Heart left ventricle (tissue), 16 donors: ENCODE data around the gene THBS1. TPM values are rescaled to one million over a fixed set of nuclear protein-coding genes. Genes with fewer than 3 reads are reported as not detected.

ENCODE experiments used
- ATAC-seq, 4 donors: fragments of 200-7000 bp; cut with Tn5 transposase; one replicate each; pipeline ENCODE4 v1.9.1; 2020 to 2022; ENCODE audit warnings: moderate library complexity in 4 of 4, mild to moderate bottlenecking in 3 of 4, moderate number of reproducible peaks in 1 of 4
- DNase-seq, 5 donors: peaks; one replicate each; pipeline ENCODE4 v3.0.0-alpha.2; 2020
- H3K27ac ChIP-seq, 12 donors: fragments of 200-600 bp; sonication (generic) in 4 of 12; one replicate each; pipeline versions ENCODE4 v1.5.0 to v1.8.0; 2016 to 2022; ENCODE audit warnings: mild to moderate bottlenecking in 2 of 12
- H3K27me3 ChIP-seq, 9 donors: fragments of 200-600 bp; sonication (generic) in 2 of 9; one replicate each; pipeline versions ENCODE4 v1.5.1 to v1.8.0; 2016 to 2022; ENCODE audit warnings: mild to moderate bottlenecking in 3 of 9
- H3K36me3 ChIP-seq, 9 donors: fragments of 200-600 bp; sonication (generic) in 2 of 9; one replicate each; pipeline versions ENCODE4 v1.5.0 to v1.8.0; 2018 to 2022; ENCODE audit warnings: mild to moderate bottlenecking in 2 of 9
- H3K4me1 ChIP-seq, 12 donors: fragments of 200-600 bp; sonication (generic) in 4 of 12; one replicate each; pipeline versions ENCODE4 v1.5.0 to v1.8.0; 2016 to 2022; ENCODE audit warnings: mild to moderate bottlenecking in 3 of 12
- H3K4me3 ChIP-seq, 12 donors: fragments of 200-600 bp; sonication (generic) in 4 of 12; one replicate each; pipeline versions ENCODE4 v1.5.0 to v1.8.0; 2017 to 2022; ENCODE audit warnings: mild to moderate bottlenecking in 9 of 12, moderate library complexity in 4 of 12
- H3K9me3 ChIP-seq, 12 donors: fragments of 200-600 bp; sonication (generic) in 4 of 12; one replicate each; pipeline versions ENCODE4 v1.5.0 to v1.8.0; 2016 to 2022; ENCODE audit warnings: mild to moderate bottlenecking in 1 of 12
- POLR2A ChIP-seq, 2 donors: fragments of 450-650 bp; IDR thresholded peaks; one replicate each; pipeline ENCODE4 v1.6.1; 2017; ENCODE audit warnings: antibody characterized with exemption in 2 of 2, mild to moderate bottlenecking in 2 of 2, moderate library complexity in 2 of 2
- WGBS, 4 donors: extraction: QIAGEN DNeasy Blood & Tissue Kit in 2 of 4; methylation state at CpG; one replicate each; pipeline versions ENCODE4 v1.1.5 to v1.1.7; 2013 to 2018; 5-methylcytosine and 5-hydroxymethylcytosine counted together
- intact Hi-C, 10 donors: fragments of 100-400 bp; cut with DNase I; formaldehyde crosslinking; loops; one replicate each; pipeline versions ENCODE4 v1.11.1 to v1.14.2; 2022
- polyA plus RNA-seq, 2 donors: library from polyadenylated mRNA; stranded (reverse); fragments of 200-250 nt; gene quantifications; one replicate each; pipeline ENCODE4 v1.2.3, GENCODE V29; 2013
- total RNA-seq, 9 donors: library from RNA; depleted of rRNA in 2 of 9; stranded (reverse); fragments of >200 nt in 2 of 9; fragmentation: NEBNext Ultra II Directional in 3 of 9; extraction: Animal tissue kit (Norgen Biotek cat#: 25700) in 3 of 9; gene quantifications; one replicate each; pipeline versions ENCODE4 v1.1.0 to v1.2.4, GENCODE V29; 2016 to 2023
- TF ChIP-seq, protein P1 (sequence below), 12 donors: fragments of 200-600 bp; sonication (generic) in 4 of 12; IDR thresholded peaks; one replicate each; pipeline versions ENCODE4 v1.5.0 to v1.8.0; 2018 to 2022; ENCODE audit warnings: antibody characterized with exemption in 12 of 12, mild to moderate bottlenecking in 5 of 12
- donor health status: ischemic (EF 13 %, LVEDD 7.1; RV severe dilation, severe dysfunction).
- donor health status: healthy with polysubstance abuse.
- donor health status: DM: no; HTN: yes; CAD: no.
- donor health status: DM: no; HTN: no; CAD: no.
- donor health status: ischemic (EF 25% LVEDD 6.9; RV normal size, moderate dysfunction).
- donor health status: ischemic (EF 25% LVEDD 5.7; RV mildly dilated, moderate dysfunction).
- donor health status: healthy.
- donor health status: DM: yes; HTN: yes; CAD: no.
- donor health status: ischemic (EF 35%, LVEDD 5.7; RV mildly dilated, moderate dysfunction).
- donor health status: nonischemic (EF 11% LVEDD 7.7; RV severe dilation, severe dysfunction).
- donor health status: DM: yes; HTN: yes; CAD: no.
- donor health status: PGD.
- donor health status: ischemic (EF 29% LVEDD 5.4; RV normal size, mild dysfunction).
- donor health status: nonischemic (EF 23%, LVEDD 6.1; RV moderate dilation, normal function).

THBS1 gene
- total and polyA plus RNA-seq, 11 donors, result 8.5 to 573 (median 160) TPM

DNA sequence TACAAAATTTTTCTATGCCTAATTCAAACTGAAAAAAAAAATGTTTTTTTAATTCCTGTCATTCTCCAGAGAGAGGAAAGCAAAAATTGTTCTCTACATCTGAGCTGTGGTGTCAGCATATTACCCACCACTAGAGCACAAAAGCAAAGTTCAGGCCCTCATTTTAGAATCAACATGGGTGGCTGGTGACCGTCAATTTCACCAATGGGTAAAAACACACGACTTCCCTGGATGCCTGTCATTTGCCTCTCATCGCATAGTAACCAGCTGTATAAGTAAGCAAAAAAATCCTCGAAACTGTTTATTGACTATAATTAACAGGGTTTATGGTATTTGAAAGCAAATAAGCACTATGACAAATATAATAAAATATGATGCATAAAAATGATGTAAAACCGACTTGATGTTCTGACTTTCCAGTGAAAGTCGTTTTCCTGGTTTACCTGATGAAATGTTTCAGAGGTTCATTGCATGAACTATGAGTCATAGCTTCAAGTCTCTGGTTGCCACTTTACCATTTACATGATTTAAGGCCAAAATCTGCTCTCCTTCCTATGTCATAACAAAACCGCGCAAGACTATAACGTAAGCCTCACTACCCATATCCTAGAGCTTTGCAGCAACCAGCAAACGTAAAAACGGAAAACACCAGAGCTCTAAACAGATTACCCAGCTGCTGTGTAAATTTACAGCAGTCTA, 60.5 kb downstream of the THBS1 start:
- H3K27me3 ChIP-seq, result no peaks in the 10 kb centered on the region
- no peak for TF ChIP-seq POLR2A (IDR thresholded peaks at IDR 0.05)
- TF ChIP-seq, protein P1, sequence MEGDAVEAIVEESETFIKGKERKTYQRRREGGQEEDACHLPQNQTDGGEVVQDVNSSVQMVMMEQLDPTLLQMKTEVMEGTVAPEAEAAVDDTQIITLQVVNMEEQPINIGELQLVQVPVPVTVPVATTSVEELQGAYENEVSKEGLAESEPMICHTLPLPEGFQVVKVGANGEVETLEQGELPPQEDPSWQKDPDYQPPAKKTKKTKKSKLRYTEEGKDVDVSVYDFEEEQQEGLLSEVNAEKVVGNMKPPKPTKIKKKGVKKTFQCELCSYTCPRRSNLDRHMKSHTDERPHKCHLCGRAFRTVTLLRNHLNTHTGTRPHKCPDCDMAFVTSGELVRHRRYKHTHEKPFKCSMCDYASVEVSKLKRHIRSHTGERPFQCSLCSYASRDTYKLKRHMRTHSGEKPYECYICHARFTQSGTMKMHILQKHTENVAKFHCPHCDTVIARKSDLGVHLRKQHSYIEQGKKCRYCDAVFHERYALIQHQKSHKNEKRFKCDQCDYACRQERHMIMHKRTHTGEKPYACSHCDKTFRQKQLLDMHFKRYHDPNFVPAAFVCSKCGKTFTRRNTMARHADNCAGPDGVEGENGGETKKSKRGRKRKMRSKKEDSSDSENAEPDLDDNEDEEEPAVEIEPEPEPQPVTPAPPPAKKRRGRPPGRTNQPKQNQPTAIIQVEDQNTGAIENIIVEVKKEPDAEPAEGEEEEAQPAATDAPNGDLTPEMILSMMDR (IDR thresholded peaks at IDR 0.05), result peak in 1 of 12 donors; percentile 7
- WGBS, 4 donors, result 85 to 92% (median 90%) methylated on average over 11 of the region's 11 CpGs
- intact Hi-C loops, result no loop called here
- no peak overlapping the region for H3K4me3 ChIP-seq
- H3K4me1 ChIP-seq, result peaks cover 0 to 24% (median 14%) of the 10 kb centered on the region in 12 donors
- H3K9me3 ChIP-seq, result no peaks in the 10 kb centered on the region
- no peak for ATAC-seq
- no peak for DNase-seq
- peak overlapping the region in 1 of 12 donors; percentile 16 for H3K27ac ChIP-seq
- no peaks in the 10 kb centered on the region for H3K36me3 ChIP-seq

DNA sequence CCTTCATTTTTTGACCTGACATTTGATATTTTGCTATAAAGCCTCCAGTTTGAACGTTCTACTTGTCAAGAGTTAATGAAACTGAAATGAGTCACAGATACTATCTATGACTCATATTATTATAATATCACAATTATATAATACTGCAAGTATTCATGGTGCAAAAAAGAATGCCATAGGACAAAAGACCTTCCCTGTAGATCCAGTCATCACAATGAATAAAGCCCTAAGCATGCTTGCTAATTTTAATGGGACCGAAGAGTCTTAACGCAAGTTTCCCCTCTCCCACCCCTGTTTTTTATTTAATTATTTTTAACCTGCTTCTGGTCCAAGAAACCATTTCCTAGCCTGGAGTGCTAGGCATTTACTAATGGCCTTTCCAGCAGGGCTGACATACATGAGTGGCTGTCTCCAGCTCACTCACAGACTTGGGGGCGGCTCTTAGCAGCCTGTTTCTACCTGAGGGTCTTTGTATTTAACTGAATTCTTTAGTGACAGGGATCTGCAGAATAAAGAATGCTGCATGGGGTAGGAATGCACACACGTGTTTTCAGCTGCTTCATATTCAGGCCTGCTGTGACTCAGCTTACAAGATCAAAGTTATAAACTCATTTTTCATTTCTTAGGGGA, 61.2 kb downstream of the THBS1 start:
- Histone ChIP-seq H3K4me1 (peaks cover 0 to 24% (median 14%) of the 10 kb centered on the region in 12 donors), H3K9me3 (no peaks in the 10 kb centered on the region), H3K27ac (peak overlapping the region in 1 of 12 donors; percentile 16), H3K36me3 (no peaks in the 10 kb centered on the region), H3K27me3 (no peaks in the 10 kb centered on the region), H3K4me3 (no peak overlapping the region)
- TF ChIP-seq, protein P1 (IDR thresholded peaks at IDR 0.05), result no peak
- TF ChIP-seq POLR2A (IDR thresholded peaks at IDR 0.05), result no peak
- WGBS, 4 donors, result 37 to 48% (median 42%) methylated on average over 5 of the region's 5 CpGs
- intact Hi-C loops, result no loop called here
- peak in 1 of 4 donors; percentile 17 for ATAC-seq
- DNase-seq, result no peak

DNA sequence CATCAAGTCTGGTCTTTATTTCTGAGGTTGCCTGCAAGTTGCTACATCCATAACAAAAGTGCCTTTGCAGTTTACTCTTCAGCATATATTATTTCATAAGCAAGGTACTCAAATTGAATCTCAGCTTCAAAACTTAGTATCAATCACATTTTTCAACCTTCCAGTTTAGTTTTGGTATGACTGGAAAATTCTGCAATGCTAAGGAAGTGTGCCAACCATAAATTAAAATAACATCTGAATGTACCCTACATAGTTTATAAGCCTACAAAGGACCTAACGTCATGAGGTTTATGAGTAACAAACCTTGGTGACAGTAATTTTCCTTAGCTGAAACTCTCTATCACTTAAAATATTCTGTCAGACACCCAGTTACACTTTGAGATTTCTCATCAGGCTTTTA, 62.8 kb downstream of the THBS1 start:
- no peak for ATAC-seq
- peaks cover 0 to 24% (median 14%) of the 10 kb centered on the region in 12 donors for H3K4me1 ChIP-seq
- no peak overlapping the region for H3K4me3 ChIP-seq
- WGBS, 4 donors, result 81 to 90% (median 88%) methylated on average over 1 of the region's 1 CpG
- no peak for DNase-seq
- intact Hi-C loops, result no loop called here
- no peak overlapping the region for H3K27ac ChIP-seq
- no peak for TF ChIP-seq POLR2A (IDR thresholded peaks at IDR 0.05)
- TF ChIP-seq, protein P1 (IDR thresholded peaks at IDR 0.05), result no peak
- H3K9me3 ChIP-seq, result no peaks in the 10 kb centered on the region
- no peaks in the 10 kb centered on the region for H3K36me3 ChIP-seq
- H3K27me3 ChIP-seq, result no peaks in the 10 kb centered on the region

DNA sequence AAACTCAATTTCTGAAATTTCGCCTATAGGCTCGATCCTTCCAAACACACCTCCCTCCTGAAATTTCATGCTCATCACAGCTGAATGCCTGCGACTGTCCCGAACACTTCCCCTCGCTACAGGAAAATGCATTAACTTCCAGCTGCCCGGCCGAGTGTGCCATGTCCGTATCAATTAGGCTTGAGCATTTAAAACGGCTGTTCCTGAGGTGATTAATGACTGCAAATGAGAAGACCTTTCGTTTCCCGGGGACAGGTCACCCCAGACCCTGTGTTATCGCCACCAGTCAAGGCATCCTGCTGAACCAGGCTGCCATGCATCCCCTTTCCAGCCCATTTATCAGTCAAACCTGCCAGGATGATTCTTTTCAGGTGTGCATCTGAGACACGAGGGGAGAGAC, 63.3 kb downstream of the THBS1 start:
- no peak for DNase-seq
- TF ChIP-seq POLR2A (IDR thresholded peaks at IDR 0.05), result no peak
- Histone ChIP-seq H3K36me3 (no peaks in the 10 kb centered on the region), H3K4me3 (no peak overlapping the region), H3K9me3 (no peaks in the 10 kb centered on the region), H3K27ac (no peak overlapping the region), H3K27me3 (no peaks in the 10 kb centered on the region), H3K4me1 (peaks cover 0 to 24% (median 14%) of the 10 kb centered on the region in 12 donors)
- intact Hi-C loops, result no loop called here
- no peak for ATAC-seq
- WGBS, 4 donors, result 76 to 87% (median 84%) methylated on average over 13 of the region's 13 CpGs
